Mesenchymal stem cell (in vitro differentiated cells and primary cell): ENCODE data around the gene YEATS2.

Experiments used
- DNase-seq: peaks from one replicate; pipeline ENCODE4 v3.0.0-alpha.2; 2013
- H2AFZ ChIP-seq: one replicate; pipeline ENCODE4 v1.6.1; 2013; ENCODE audit warnings: low read depth, mild to moderate bottlenecking, control low read depth, inconsistent platforms, low read length, moderate library complexity
- H2AK5ac ChIP-seq: 2 replicates; pipeline ENCODE4 v1.6.1; 2013; ENCODE audit warnings: low read length, moderate library complexity, mild to moderate bottlenecking, inconsistent platforms; ENCODE audit not compliant: severe bottlenecking
- H2BK120ac ChIP-seq: one replicate; pipeline ENCODE4 v1.6.1; 2013; ENCODE audit warnings: low read depth, mild to moderate bottlenecking, inconsistent platforms, low read length, moderate library complexity
- H2BK12ac ChIP-seq, 2 experiments: one replicate each; pipeline ENCODE4 v1.6.1; 2013; ENCODE audit warnings: inconsistent platforms in 2 of 2, low read length in 2 of 2, mild to moderate bottlenecking in 2 of 2, moderate library complexity in 2 of 2, control low read depth in 1 of 2
- H2BK15ac ChIP-seq: one replicate; pipeline ENCODE4 v1.6.1; 2013; ENCODE audit warnings: mild to moderate bottlenecking, low read depth, inconsistent platforms; ENCODE audit not compliant: poor library complexity, severe bottlenecking
- H2BK5ac ChIP-seq: 2 replicates; pipeline ENCODE4 v1.6.1; 2013; ENCODE audit warnings: low read depth, mild to moderate bottlenecking, low read length, control low read depth, inconsistent platforms; ENCODE audit not compliant: poor library complexity, severe bottlenecking
- H3K14ac ChIP-seq, 2 experiments: one replicate each; pipeline ENCODE4 v1.6.1; 2013; ENCODE audit warnings: inconsistent platforms in 2 of 2, low read length in 2 of 2, control low read depth in 1 of 2, mild to moderate bottlenecking in 1 of 2, moderate library complexity in 1 of 2
- H3K18ac ChIP-seq, 2 experiments: one replicate each; pipeline ENCODE4 v1.6.1; 2013; ENCODE audit warnings: inconsistent platforms in 2 of 2, low read length in 2 of 2, control low read depth in 1 of 2, low read depth in 1 of 2, mild to moderate bottlenecking in 1 of 2
- H3K23ac ChIP-seq, 2 experiments: one replicate each; pipeline ENCODE4 v1.6.1; 2013; ENCODE audit warnings: inconsistent platforms in 2 of 2, low read length in 2 of 2, mild to moderate bottlenecking in 2 of 2, moderate library complexity in 2 of 2, control low read depth in 1 of 2
- H3K27ac ChIP-seq: 2 replicates; pipeline ENCODE4 v1.5.1; 2013; ENCODE audit warnings: mild to moderate bottlenecking, moderate library complexity, low read length, control low read depth, inconsistent platforms; ENCODE audit not compliant: poor library complexity, severe bottlenecking
- H3K27me3 ChIP-seq, 2 experiments: 2 replicates each; pipeline versions ENCODE4 v1.6.1 to v1.7.0; 2013; ENCODE audit warnings: low read length in 2 of 2, mild to moderate bottlenecking in 2 of 2, moderate library complexity in 2 of 2, control low read depth in 1 of 2, inconsistent platforms in 1 of 2; ENCODE audit not compliant: control insufficient read depth in 1 of 2, insufficient read depth in 1 of 2
- H3K36me3 ChIP-seq, 2 experiments: 2 replicates each; pipeline versions ENCODE4 v1.6.1 to v1.7.0; 2013; ENCODE audit warnings: low read length in 2 of 2, control low read depth in 1 of 2, inconsistent platforms in 1 of 2, low read depth in 1 of 2, mild to moderate bottlenecking in 1 of 2; ENCODE audit not compliant: insufficient read depth in 2 of 2, control insufficient read depth in 1 of 2
- H3K4ac ChIP-seq, 2 experiments: one replicate each; pipeline ENCODE4 v1.6.1; 2013; ENCODE audit warnings: inconsistent platforms in 2 of 2, low read length in 2 of 2, mild to moderate bottlenecking in 2 of 2, moderate library complexity in 2 of 2, control low read depth in 1 of 2, low read depth in 1 of 2
- H3K4me1 ChIP-seq: 2 replicates; pipeline ENCODE4 v1.6.1; 2013; ENCODE audit warnings: low read depth, low read length, control low read depth; ENCODE audit not compliant: control insufficient read depth, insufficient read depth
- H3K4me2 ChIP-seq: 2 replicates; pipeline ENCODE4 v1.6.1; 2013; ENCODE audit warnings: low read length, mild to moderate bottlenecking, inconsistent platforms; ENCODE audit not compliant: poor library complexity, severe bottlenecking
- H3K4me3 ChIP-seq, 2 experiments: 2 replicates each; pipeline versions ENCODE4 v1.5.1 to v1.7.0; 2013; ENCODE audit warnings: low read length in 2 of 2, mild to moderate bottlenecking in 2 of 2, control low read depth in 1 of 2, low read depth in 1 of 2; ENCODE audit not compliant: insufficient read depth in 1 of 2
- H3K79me1 ChIP-seq: replicated peaks from 2 replicates; pipeline ENCODE4 v1.6.1; 2013; ENCODE audit warnings: mild to moderate bottlenecking, control low read depth, low read length, inconsistent platforms; ENCODE audit not compliant: poor library complexity, severe bottlenecking
- H3K9ac ChIP-seq: 2 replicates; pipeline ENCODE4 v1.7.0; 2013; ENCODE audit warnings: mild to moderate bottlenecking, low read length, moderate library complexity
- H3K9me3 ChIP-seq: 2 replicates; pipeline ENCODE4 v1.7.0; 2013; ENCODE audit warnings: mild to moderate bottlenecking, low read length; ENCODE audit not compliant: control insufficient read depth
- H4K8ac ChIP-seq: one replicate; pipeline ENCODE4 v1.6.1; 2013; ENCODE audit warnings: inconsistent platforms, mild to moderate bottlenecking, low read length, moderate library complexity
- H4K91ac ChIP-seq: one replicate; pipeline ENCODE4 v1.6.1; 2013; ENCODE audit warnings: mild to moderate bottlenecking, low read length, inconsistent platforms
- WGBS: methylation state at CpG from one replicate; pipeline ENCODE4 v1.1.7; 2013; ENCODE audit warnings: mixed read lengths; 5-methylcytosine and 5-hydroxymethylcytosine counted together

YEATS2 gene

GRCh38 chr3:183825456-183826161, 128.0 kb downstream of the YEATS2 start, which contains the start of gene MAP6D1:
Gene MAP6D1 (minus strand): TSS chr3:183825577. CDS start chr3:183825547, 30 bp downstream.
- H3K14ac ChIP-seq, result peak within 1 kb of the TSS in 1 of 2 experiments; percentile 44
- H3K79me1 ChIP-seq, result peaks cover 9% of the 10 kb centered on the region
- no peaks in the 10 kb centered on the region for H3K27me3 ChIP-seq
- H2BK120ac ChIP-seq, result no peak within 1 kb of the TSS
- peak within 1 kb of the TSS; percentile 57 for H4K8ac ChIP-seq
- peak within 1 kb of the TSS in 1 of 2 experiments; percentile 61 for H3K18ac ChIP-seq
- no peak within 1 kb of the TSS for H3K27ac ChIP-seq
- peaks cover 11% of the 10 kb centered on the region for H3K4me1 ChIP-seq
- no peak within 1 kb of the TSS for H2BK5ac ChIP-seq
- H2BK15ac ChIP-seq, result peak within 1 kb of the TSS; percentile 36
- peaks cover 24 to 25% of the 10 kb centered on the region in 2 experiments for H3K36me3 ChIP-seq
- no peak within 1 kb of the TSS for H2AK5ac ChIP-seq
- H3K4ac ChIP-seq, result no peak within 1 kb of the TSS
- 12% methylated on average over 37 of the region's 69 CpGs for WGBS
- H3K4me3 ChIP-seq, result peak within 1 kb of the TSS; percentile 78 to 85
- H3K23ac ChIP-seq, result peak within 1 kb of the TSS in 1 of 2 experiments; percentile 64
- peak within 1 kb of the TSS; percentile 87 for H3K4me2 ChIP-seq
- no peak within 1 kb of the TSS for H2BK12ac ChIP-seq
- peak; percentile 63 for DNase-seq
- no peaks in the 10 kb centered on the region for H3K9me3 ChIP-seq
- H2AFZ ChIP-seq, result peak within 1 kb of the TSS; percentile 79
- peak within 1 kb of the TSS; percentile 31 for H4K91ac ChIP-seq
- H3K9ac ChIP-seq, result peak within 1 kb of the TSS; percentile 54

GRCh38 chr3:183826448-183827250, 129.1 kb downstream of the YEATS2 start:
- no peak overlapping the region for H4K8ac ChIP-seq
- no peak overlapping the region for H2BK15ac ChIP-seq
- peaks cover 7% of the 10 kb centered on the region for H3K79me1 ChIP-seq
- H3K23ac ChIP-seq, result no peak overlapping the region
- H2BK120ac ChIP-seq, result no peak overlapping the region
- H2AK5ac ChIP-seq, result no peak overlapping the region
- WGBS, result 95% methylated on average over 10 of the region's 14 CpGs
- no peak overlapping the region for H3K4me2 ChIP-seq
- H3K27ac ChIP-seq, result no peak overlapping the region
- no peaks in the 10 kb centered on the region for H3K9me3 ChIP-seq
- H2BK5ac ChIP-seq, result no peak overlapping the region
- no peak overlapping the region for H3K4me3 ChIP-seq
- H4K91ac ChIP-seq, result no peak overlapping the region
- no peak overlapping the region for H3K14ac ChIP-seq
- peaks cover 25 to 30% of the 10 kb centered on the region in 2 experiments for H3K36me3 ChIP-seq
- H2BK12ac ChIP-seq, result no peak overlapping the region
- no peak overlapping the region for H3K9ac ChIP-seq
- no peak overlapping the region for H3K18ac ChIP-seq
- no peaks in the 10 kb centered on the region for H3K27me3 ChIP-seq
- no peak for DNase-seq
- no peak overlapping the region for H2AFZ ChIP-seq
- H3K4me1 ChIP-seq, result peaks cover 11% of the 10 kb centered on the region
- no peak overlapping the region for H3K4ac ChIP-seq

GRCh38 chr3:183827809-183828537, 130.4 kb downstream of the YEATS2 start:
- H3K9ac ChIP-seq, result no peak overlapping the region
- H3K14ac ChIP-seq, result no peak overlapping the region

GRCh38 chr3:183828538-183828870, 130.9 kb downstream of the YEATS2 start:
- Histone ChIP-seq H3K14ac (no peak overlapping the region), H2BK15ac (no peak overlapping the region), H3K9me3 (no peaks in the 10 kb centered on the region), H3K4me3 (no peak overlapping the region), H3K9ac (no peak overlapping the region), H4K91ac (no peak overlapping the region), H2BK5ac (no peak overlapping the region), H3K79me1 (peaks cover 9% of the 10 kb centered on the region), H3K36me3 (peaks cover 36 to 46% of the 10 kb centered on the region in 2 experiments), H3K18ac (no peak overlapping the region), H2BK120ac (no peak overlapping the region), H2AFZ (no peak overlapping the region), H2AK5ac (no peak overlapping the region), H3K27me3 (no peaks in the 10 kb centered on the region), H3K4me2 (no peak overlapping the region), H3K4me1 (peaks cover 11% of the 10 kb centered on the region), H3K4ac (no peak overlapping the region), H4K8ac (no peak overlapping the region), H3K23ac (no peak overlapping the region), H3K27ac (no peak overlapping the region), H2BK12ac (no peak overlapping the region)
- 97% methylated on average over 7 of the region's 7 CpGs for WGBS
- DNase-seq, result no peak

More at GRCh38 chr3:183827809-183828537, 130.4 kb downstream of the YEATS2 start:
- Histone ChIP-seq H2AK5ac (no peak overlapping the region), H4K91ac (no peak overlapping the region), H3K23ac (no peak overlapping the region), H3K9me3 (no peaks in the 10 kb centered on the region), H3K4me2 (no peak overlapping the region), H2BK15ac (no peak overlapping the region), H3K36me3 (peaks cover 31 to 40% of the 10 kb centered on the region in 2 experiments), H3K4me1 (peaks cover 11% of the 10 kb centered on the region), H2AFZ (no peak overlapping the region), H3K4me3 (no peak overlapping the region), H3K18ac (no peak overlapping the region), H3K4ac (no peak overlapping the region), H3K79me1 (peaks cover 5% of the 10 kb centered on the region), H3K27me3 (no peaks in the 10 kb centered on the region), H4K8ac (no peak overlapping the region), H3K27ac (no peak overlapping the region), H2BK120ac (no peak overlapping the region), H2BK5ac (no peak overlapping the region), H2BK12ac (no peak overlapping the region)
- DNase-seq, result no peak
- WGBS, result 91% methylated on average over 14 of the region's 14 CpGs
